ENCODE results near the gene HTR7. TPM values are rescaled to one million over a fixed set of nuclear protein-coding genes. Genes with fewer than 3 reads are reported as not detected.

The HTR7 gene
- total and polyA plus RNA-seq, 4 donors, result 0.12 to 0.65 (median 0.33) TPM

DNA sequence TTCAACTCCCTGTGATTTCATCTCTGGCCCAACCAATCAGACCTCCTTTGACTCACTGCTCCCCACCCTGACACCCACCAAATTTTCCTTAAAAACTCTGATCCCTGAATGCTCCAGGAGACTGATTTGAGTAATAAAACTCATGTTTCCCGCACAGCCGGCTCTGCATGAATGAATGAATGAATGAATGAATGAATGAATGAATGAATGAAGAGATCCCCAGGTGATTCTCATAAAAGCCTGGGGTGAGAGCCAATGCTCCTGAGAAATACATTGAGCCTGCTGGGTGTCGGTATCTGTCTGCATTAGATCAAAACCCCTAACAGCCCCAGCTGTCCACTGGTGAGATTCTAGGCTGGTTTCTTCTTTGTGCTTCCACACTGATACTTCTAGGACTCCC is 58.7 kb downstream of the HTR7 start:
- no peaks in the 10 kb centered on the region for H3K4me1 ChIP-seq (ENCODE audit: control insufficient read depth in 5 of 5, insufficient read depth in 5 of 5, low read length in 5 of 5)
- no peak for DNase-seq
- WGBS, 2 donors, result 97 to 98% methylated on average over 3 of the region's 3 CpGs
- no peak overlapping the region for H3K4me3 ChIP-seq
- no peaks in the 10 kb centered on the region for H3K36me3 ChIP-seq (ENCODE audit: control insufficient read depth in 4 of 4, insufficient read depth in 4 of 4, low read length in 4 of 4)
- no peaks in the 10 kb centered on the region for H3K27me3 ChIP-seq (ENCODE audit: control insufficient read depth in 3 of 3, insufficient read depth in 3 of 3, low read length in 2 of 3)
- no peak for ATAC-seq (ENCODE audit: insufficient read depth, low FRiP score)
- H3K9me3 ChIP-seq (ENCODE audit: control insufficient read depth in 4 of 4, insufficient read depth in 3 of 4, low read length in 3 of 4), result no peaks in the 10 kb centered on the region
- TF ChIP-seq, protein P1, sequence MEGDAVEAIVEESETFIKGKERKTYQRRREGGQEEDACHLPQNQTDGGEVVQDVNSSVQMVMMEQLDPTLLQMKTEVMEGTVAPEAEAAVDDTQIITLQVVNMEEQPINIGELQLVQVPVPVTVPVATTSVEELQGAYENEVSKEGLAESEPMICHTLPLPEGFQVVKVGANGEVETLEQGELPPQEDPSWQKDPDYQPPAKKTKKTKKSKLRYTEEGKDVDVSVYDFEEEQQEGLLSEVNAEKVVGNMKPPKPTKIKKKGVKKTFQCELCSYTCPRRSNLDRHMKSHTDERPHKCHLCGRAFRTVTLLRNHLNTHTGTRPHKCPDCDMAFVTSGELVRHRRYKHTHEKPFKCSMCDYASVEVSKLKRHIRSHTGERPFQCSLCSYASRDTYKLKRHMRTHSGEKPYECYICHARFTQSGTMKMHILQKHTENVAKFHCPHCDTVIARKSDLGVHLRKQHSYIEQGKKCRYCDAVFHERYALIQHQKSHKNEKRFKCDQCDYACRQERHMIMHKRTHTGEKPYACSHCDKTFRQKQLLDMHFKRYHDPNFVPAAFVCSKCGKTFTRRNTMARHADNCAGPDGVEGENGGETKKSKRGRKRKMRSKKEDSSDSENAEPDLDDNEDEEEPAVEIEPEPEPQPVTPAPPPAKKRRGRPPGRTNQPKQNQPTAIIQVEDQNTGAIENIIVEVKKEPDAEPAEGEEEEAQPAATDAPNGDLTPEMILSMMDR (IDR thresholded peaks at IDR 0.05; ENCODE audit: control extremely low read depth, extremely low read depth), result no peak
- no peak overlapping the region for H3K9ac ChIP-seq (ENCODE audit: insufficient read depth in 1 of 2, low read length in 2 of 2)
- H3K27ac ChIP-seq (ENCODE audit: low read depth in 1 of 2, low read length in 1 of 2), result no peak overlapping the region

DNA sequence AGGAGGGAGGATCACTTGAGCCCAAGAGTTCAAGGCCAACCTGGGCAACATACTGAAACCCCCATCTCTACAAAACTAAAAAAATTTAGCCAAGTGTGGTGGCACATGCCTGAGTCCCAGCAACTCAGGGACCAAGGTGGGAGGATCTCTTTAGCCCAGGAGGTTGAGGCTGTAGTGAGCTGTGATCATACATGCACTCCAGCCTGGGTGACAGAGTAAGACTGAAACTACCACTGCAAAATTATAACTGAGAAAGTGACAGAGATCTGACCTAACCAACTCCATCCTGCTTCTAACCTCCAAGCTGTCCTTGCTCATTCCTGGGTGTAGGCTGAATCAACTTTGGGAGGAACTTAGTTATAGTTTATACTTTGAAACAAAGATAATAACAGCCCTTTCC is 59.4 kb downstream of the HTR7 start:
- ATAC-seq (ENCODE audit: insufficient read depth, low FRiP score) (no peak), DNase-seq (no peak)
- H3K9me3 ChIP-seq (ENCODE audit: control insufficient read depth in 4 of 4, insufficient read depth in 3 of 4, low read length in 3 of 4), result no peaks in the 10 kb centered on the region
- H3K9ac ChIP-seq (ENCODE audit: insufficient read depth in 1 of 2, low read length in 2 of 2), result no peak overlapping the region
- no peaks in the 10 kb centered on the region for H3K27me3 ChIP-seq (ENCODE audit: control insufficient read depth in 3 of 3, insufficient read depth in 3 of 3, low read length in 2 of 3)
- TF ChIP-seq, protein P1 (IDR thresholded peaks at IDR 0.05; ENCODE audit: control extremely low read depth, extremely low read depth), result no peak
- H3K4me3 ChIP-seq, result no peak overlapping the region
- no peaks in the 10 kb centered on the region for H3K36me3 ChIP-seq (ENCODE audit: control insufficient read depth in 4 of 4, insufficient read depth in 4 of 4, low read length in 4 of 4)
- H3K4me1 ChIP-seq (ENCODE audit: control insufficient read depth in 5 of 5, insufficient read depth in 5 of 5, low read length in 5 of 5), result no peaks in the 10 kb centered on the region
- H3K27ac ChIP-seq (ENCODE audit: low read depth in 1 of 2, low read length in 1 of 2), result no peak overlapping the region

DNA sequence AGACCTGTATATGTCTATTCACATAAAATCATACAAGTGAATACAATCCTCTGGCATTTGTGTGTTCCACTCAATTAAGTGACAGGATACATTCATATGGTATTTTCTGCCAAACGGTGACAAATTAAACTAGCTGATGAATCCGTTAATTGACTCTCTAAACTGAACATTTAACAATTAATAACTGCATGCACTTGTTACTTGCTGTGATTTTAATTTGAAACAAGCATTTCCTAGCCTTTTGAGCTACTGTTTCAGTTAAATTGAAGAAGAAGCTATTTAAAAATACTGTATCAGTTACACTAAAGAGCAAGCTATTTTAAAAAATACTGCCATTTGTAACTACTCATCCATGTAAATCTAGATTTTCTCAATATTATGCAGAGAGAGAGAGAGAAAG is 67.4 kb downstream of the HTR7 start:
- 89 to 93% methylated on average over 2 of the region's 2 CpGs for WGBS, 2 donors
- Histone ChIP-seq H3K9ac (ENCODE audit: insufficient read depth in 1 of 2, low read length in 2 of 2) (no peak overlapping the region), H3K4me3 (no peak overlapping the region), H3K27me3 (ENCODE audit: control insufficient read depth in 3 of 3, insufficient read depth in 3 of 3, low read length in 2 of 3) (no peaks in the 10 kb centered on the region), H3K27ac (ENCODE audit: low read depth in 1 of 2, low read length in 1 of 2) (no peak overlapping the region), H3K4me1 (ENCODE audit: control insufficient read depth in 5 of 5, insufficient read depth in 5 of 5, low read length in 5 of 5) (no peaks in the 10 kb centered on the region), H3K36me3 (ENCODE audit: control insufficient read depth in 4 of 4, insufficient read depth in 4 of 4, low read length in 4 of 4) (no peaks in the 10 kb centered on the region), H3K9me3 (ENCODE audit: control insufficient read depth in 4 of 4, insufficient read depth in 3 of 4, low read length in 3 of 4) (no peaks in the 10 kb centered on the region)
- no peak for ATAC-seq (ENCODE audit: insufficient read depth, low FRiP score)
- no peak for DNase-seq
- TF ChIP-seq, protein P1 (IDR thresholded peaks at IDR 0.05; ENCODE audit: control extremely low read depth, extremely low read depth), result no peak

DNA sequence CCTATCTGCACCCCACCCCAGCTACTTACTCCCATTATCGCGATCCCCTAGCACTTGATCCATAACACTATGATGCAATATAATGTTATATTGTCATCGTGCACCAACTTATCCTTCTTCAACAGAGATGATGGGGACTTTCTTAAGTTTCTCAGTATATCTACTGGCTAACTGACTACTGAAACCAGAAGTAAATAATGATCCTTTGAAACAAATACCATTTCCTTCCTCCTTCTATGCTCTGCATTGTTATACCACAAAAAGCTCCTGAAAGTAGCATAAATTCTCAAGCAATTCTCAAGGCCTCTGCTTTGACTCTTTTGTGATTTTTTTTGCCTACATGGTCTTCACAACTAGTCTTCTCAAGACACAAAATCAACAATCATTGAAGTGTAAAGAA is 68.9 kb downstream of the HTR7 start:
- no peaks in the 10 kb centered on the region for H3K9me3 ChIP-seq (ENCODE audit: control insufficient read depth in 4 of 4, insufficient read depth in 3 of 4, low read length in 3 of 4)
- H3K27me3 ChIP-seq (ENCODE audit: control insufficient read depth in 3 of 3, insufficient read depth in 3 of 3, low read length in 2 of 3), result no peaks in the 10 kb centered on the region
- H3K9ac ChIP-seq (ENCODE audit: insufficient read depth in 1 of 2, low read length in 2 of 2), result no peak overlapping the region
- no peaks in the 10 kb centered on the region for H3K4me1 ChIP-seq (ENCODE audit: control insufficient read depth in 5 of 5, insufficient read depth in 5 of 5, low read length in 5 of 5)
- 28 to 40% methylated on average over 3 of the region's 3 CpGs for WGBS, 2 donors
- TF ChIP-seq, protein P1 (IDR thresholded peaks at IDR 0.05; ENCODE audit: control extremely low read depth, extremely low read depth), result no peak
- DNase-seq, result no peak
- H3K4me3 ChIP-seq, result no peak overlapping the region
- H3K27ac ChIP-seq (ENCODE audit: low read depth in 1 of 2, low read length in 1 of 2), result no peak overlapping the region
- ATAC-seq (ENCODE audit: insufficient read depth, low FRiP score), result no peak
- H3K36me3 ChIP-seq (ENCODE audit: control insufficient read depth in 4 of 4, insufficient read depth in 4 of 4, low read length in 4 of 4), result no peaks in the 10 kb centered on the region
